Spinal cord (tissue), 10 donors: ENCODE measurements around the gene KLHDC7A. TPM values are rescaled to one million over a fixed set of nuclear protein-coding genes. Genes with fewer than 3 reads are reported as not detected.
"Not testable (repeated sequence)": the region's sequence is repeated elsewhere in the genome, so short reads cannot be mapped to it uniquely, and the experiment has no call there.

Experiments used
- DNase-seq, 6 donors: peaks; one replicate each; pipeline versions ENCODE4 v3.0.0 to v3.0.0-alpha.2; 2013 to 2015; ENCODE audit warnings: low spot score in 6 of 6, low read depth in 4 of 6
- H3K27ac ChIP-seq: one replicate; pipeline ENCODE4 v1.5.1; 2013; ENCODE audit warnings: low read depth, low read length, control low read depth
- H3K27me3 ChIP-seq: one replicate; pipeline ENCODE4 v1.6.1; 2013; ENCODE audit warnings: low read length; ENCODE audit not compliant: control insufficient read depth, insufficient read depth
- H3K36me3 ChIP-seq: one replicate; pipeline ENCODE4 v1.6.1; 2013; ENCODE audit warnings: low read length; ENCODE audit not compliant: control insufficient read depth, insufficient read depth
- H3K4me1 ChIP-seq: one replicate; pipeline ENCODE4 v1.6.1; 2013; ENCODE audit warnings: low read length; ENCODE audit not compliant: control insufficient read depth, insufficient read depth
- H3K4me3 ChIP-seq: one replicate; pipeline ENCODE4 v1.5.1; 2013; ENCODE audit warnings: low read depth, low read length, control low read depth
- H3K9me3 ChIP-seq: one replicate; pipeline ENCODE4 v1.6.1; 2013; ENCODE audit warnings: low read length; ENCODE audit not compliant: control insufficient read depth, insufficient read depth
- WGBS: methylation state at CpG from one replicate; pipeline ENCODE4 v1.1.5; 2013; ENCODE audit warnings: missing lambda C conversion rate; ENCODE audit not compliant: insufficient coverage; 5-methylcytosine and 5-hydroxymethylcytosine counted together
- polyA plus RNA-seq, 2 donors: library from polyadenylated mRNA; unstranded; fragments of 120-200 nt; gene quantifications; one replicate each; pipeline ENCODE4 v1.2.1, GENCODE V29; 2013; ENCODE audit not compliant: insufficient read length in 2 of 2
- total RNA-seq, 2 donors: library from RNA; depleted of rRNA in 1 of 2; stranded (reverse); fragments of 120-200 nt in 1 of 2; fragments of >200 nt in 1 of 2; gene quantifications; one replicate each; pipeline versions ENCODE4 v1.2.3 to v1.2.4, GENCODE V29; 2013 to 2014
- donor health status: healthy.

The KLHDC7A gene
- total and polyA plus RNA-seq, 4 donors, result 0.08 to 5.3 (median 0.35) TPM

DNA sequence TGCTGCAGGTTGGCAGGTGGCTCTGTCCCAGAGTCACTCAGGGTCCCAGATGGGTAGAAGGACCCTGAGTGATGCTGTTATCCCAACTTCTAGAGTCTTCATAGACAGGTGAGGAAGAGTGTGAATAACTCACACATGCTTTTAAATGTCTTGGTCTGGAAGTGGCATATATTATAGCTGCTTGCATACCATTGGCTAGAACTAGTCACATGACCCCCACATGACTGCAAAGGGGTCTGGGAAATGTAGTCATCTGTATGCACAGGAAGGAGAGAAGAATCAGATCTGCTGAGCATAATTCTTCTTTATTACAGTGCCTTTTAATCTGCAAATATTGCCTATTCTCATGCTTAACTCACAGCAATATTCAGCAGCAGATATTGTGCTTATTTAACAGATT lies 28.2 kb upstream of the KLHDC7A start:
- Histone ChIP-seq H3K4me3 (no peak overlapping the region), H3K4me1 (no peaks in the 10 kb centered on the region), H3K9me3 (no peaks in the 10 kb centered on the region), H3K27ac (no peak overlapping the region), H3K36me3 (no peaks in the 10 kb centered on the region), H3K27me3 (no peaks in the 10 kb centered on the region)
- DNase-seq, result peak in 2 of 6 donors; percentile 51 to 78

DNA sequence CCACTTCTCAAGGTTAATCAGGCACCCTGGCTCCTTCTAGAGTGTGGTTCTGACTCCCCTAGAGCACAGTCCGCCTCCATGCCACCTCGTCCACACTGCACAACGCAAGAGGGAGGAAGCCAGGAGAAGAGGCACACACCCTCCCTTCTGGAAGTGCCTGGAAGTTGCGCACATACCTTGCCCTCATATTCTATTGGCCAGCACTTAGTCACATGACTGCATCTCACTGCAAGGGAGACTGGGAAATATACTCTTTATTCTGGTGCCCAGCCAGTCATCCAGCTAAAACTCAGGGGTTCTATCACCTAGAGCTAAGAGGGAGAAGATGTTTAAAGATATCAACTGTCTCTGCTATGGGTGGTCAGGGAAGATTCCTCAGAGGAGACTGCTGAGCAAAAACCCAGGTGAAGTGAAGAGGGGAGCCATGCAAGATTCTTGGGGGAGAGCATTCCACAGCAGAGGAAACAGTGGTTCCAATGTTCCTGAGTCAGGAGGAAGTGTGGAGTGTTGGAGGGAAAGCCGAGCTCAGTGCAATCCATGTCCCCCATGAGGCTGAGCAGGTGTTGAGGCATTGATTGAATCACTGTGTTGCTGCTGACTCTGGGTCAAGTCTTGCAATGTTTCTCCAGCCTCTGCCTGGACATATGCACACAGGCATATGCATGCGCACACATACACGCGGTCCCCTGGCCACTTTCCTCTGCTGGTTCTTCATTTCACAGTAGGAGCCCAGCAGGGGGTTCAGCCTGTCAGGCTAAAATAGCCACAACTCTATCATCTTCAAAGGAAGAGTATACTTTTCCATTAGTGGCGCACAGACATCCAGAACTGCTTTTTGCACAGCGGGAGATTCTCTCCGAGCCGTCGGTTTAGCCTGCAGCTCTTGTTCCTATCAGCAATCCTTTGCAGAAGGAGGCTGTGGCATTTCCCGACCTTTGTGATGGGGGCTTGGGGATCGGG lies 22.3 kb upstream of the KLHDC7A start:
- Histone ChIP-seq H3K36me3 (no peaks in the 10 kb centered on the region), H3K27ac (no peak overlapping the region), H3K27me3 (no peaks in the 10 kb centered on the region), H3K9me3 (no peaks in the 10 kb centered on the region), H3K4me3 (no peak overlapping the region), H3K4me1 (no peaks in the 10 kb centered on the region)
- WGBS, result 48% methylated on average over 14 of the region's 15 CpGs
- peak in 2 of 6 donors; percentile 47 to 53 for DNase-seq

DNA sequence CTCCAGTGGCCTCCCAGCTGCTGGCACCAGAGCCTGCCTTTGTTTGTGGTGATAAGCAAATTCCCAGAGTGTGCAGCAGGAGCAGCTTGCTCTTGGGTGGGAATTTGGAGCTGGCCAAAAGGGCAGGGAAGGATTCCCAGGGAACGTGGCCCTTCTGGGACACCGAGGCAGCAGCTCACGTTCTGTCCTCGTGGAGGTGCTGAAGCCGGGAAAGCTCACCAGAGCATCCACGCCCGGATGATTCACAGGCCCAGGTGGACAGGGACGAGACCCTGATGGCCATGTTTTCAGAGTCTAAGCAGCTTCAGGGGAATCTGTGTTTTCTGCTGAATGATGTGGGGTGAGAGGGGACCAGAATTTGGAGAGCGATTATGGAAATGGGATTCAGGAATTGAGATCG lies 19.1 kb upstream of the KLHDC7A start:
- H3K27me3 ChIP-seq, result no peaks in the 10 kb centered on the region
- no peak overlapping the region for H3K27ac ChIP-seq
- 93% methylated on average over 9 of the region's 10 CpGs for WGBS
- H3K36me3 ChIP-seq, result no peaks in the 10 kb centered on the region
- DNase-seq, result no peak
- H3K4me3 ChIP-seq, result no peak overlapping the region
- no peaks in the 10 kb centered on the region for H3K9me3 ChIP-seq
- H3K4me1 ChIP-seq, result no peaks in the 10 kb centered on the region

DNA sequence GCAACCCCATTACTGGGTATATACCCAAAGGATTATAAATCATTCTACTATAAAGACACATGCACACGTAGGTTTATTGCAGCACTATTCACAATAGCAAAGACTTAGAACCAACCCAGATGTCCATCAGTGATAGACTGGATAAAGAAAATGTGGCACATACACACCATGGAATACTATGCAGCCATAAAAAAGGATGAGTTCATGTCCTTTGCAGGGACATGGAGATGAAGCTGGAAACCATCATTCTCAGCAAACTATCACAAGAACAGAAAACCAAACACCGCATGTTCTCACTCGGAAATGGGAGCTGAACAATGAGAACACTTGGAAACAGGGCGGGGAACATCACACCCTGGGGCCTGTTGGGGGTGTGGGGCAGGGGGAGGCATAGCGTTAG lies 18.2 kb upstream of the KLHDC7A start:
- WGBS, result 100% methylated on average over 1 of the region's 5 CpGs
- H3K27me3 ChIP-seq, DNase-seq, H3K9me3 ChIP-seq, H3K36me3 ChIP-seq, H3K4me1 ChIP-seq, H3K27ac ChIP-seq, H3K4me3 ChIP-seq: not testable (repeated sequence)

DNA sequence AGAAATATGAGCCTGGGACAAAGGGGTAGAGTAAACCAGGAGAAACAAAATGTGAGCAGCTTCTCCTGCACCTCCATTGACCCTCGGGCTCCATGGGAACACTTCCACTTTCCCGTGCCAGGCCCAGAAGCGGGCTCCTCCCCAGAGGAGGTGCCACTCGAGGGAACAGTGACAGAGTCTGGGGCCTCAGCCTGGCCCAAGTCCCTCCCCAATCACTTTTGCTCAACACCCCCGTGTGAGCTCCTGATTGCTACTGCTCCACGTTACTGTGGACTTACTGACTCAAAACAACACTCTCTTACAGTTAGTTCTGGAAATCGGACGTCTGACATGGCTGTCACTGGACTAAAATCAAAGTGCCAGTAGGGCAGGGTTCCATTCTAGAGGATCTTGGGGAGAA lies 17.7 kb upstream of the KLHDC7A start:
- H3K36me3 ChIP-seq, result no peaks in the 10 kb centered on the region
- no peak overlapping the region for H3K4me3 ChIP-seq
- no peak for DNase-seq
- H3K4me1 ChIP-seq, result no peaks in the 10 kb centered on the region
- no peaks in the 10 kb centered on the region for H3K9me3 ChIP-seq
- no peaks in the 10 kb centered on the region for H3K27me3 ChIP-seq
- 69% methylated on average over 5 of the region's 8 CpGs for WGBS
- no peak overlapping the region for H3K27ac ChIP-seq

DNA sequence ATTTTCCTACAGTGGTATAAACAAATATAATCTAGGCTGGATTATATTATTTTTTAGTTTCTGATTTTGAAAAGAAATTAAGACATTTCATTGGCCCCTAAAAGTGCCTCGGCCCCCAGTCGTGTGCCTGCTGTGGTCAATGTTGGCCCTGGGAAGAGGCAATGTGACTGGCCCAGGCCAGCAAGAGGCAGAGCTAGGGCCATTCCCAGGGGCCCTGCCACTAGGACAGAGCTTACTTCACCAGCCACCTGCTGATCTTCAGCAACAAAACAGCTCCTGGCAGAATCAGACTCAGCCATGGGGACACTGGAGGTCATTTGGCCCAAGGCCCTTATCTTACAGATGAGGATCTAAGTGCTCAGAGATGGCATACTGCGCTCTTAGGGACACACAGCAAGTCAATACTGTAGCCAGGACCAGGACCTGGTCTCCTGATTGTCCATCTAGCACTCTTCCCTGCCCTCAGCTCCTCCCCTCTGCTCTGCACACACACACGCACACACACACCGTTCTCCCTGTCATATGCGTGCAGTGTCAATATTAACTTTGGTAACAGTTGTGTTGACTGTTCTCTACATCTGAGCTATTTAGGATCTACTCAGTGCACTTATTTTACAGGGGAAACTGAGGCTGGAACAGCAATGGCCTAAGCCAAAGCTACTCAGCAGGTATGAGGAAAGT lies 16.6 kb upstream of the KLHDC7A start:
- Histone ChIP-seq H3K36me3 (no peaks in the 10 kb centered on the region), H3K9me3 (no peaks in the 10 kb centered on the region), H3K27me3 (no peaks in the 10 kb centered on the region), H3K4me3 (no peak overlapping the region), H3K27ac (no peak overlapping the region), H3K4me1 (no peaks in the 10 kb centered on the region)
- DNase-seq, result no peak
- 89% methylated on average over 6 of the region's 6 CpGs for WGBS

DNA sequence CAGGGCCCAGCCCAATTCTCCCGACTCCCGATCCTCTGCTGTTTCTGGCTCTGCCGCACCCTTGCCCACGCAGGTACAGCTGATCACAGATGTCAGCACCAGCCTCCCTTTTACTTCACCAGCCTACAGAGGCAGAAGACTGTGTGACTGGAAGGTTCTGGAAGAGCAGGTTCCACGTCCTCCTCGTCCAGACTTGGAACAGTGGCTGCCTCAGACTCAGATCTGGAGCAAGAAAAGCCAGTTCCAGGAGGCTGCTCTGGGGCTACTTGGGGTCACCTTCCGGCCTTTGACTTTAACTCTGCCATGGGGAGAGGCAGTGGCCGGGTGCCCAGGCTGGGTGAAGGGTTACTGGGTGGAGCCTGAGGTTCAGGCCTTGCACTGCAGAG lies 16.1 kb upstream of the KLHDC7A start:
- Histone ChIP-seq H3K27me3 (no peaks in the 10 kb centered on the region), H3K27ac (no peak overlapping the region), H3K36me3 (no peaks in the 10 kb centered on the region), H3K4me1 (no peaks in the 10 kb centered on the region), H3K9me3 (no peaks in the 10 kb centered on the region), H3K4me3 (no peak overlapping the region)
- 87% methylated on average over 4 of the region's 8 CpGs for WGBS
- DNase-seq, result no peak

DNA sequence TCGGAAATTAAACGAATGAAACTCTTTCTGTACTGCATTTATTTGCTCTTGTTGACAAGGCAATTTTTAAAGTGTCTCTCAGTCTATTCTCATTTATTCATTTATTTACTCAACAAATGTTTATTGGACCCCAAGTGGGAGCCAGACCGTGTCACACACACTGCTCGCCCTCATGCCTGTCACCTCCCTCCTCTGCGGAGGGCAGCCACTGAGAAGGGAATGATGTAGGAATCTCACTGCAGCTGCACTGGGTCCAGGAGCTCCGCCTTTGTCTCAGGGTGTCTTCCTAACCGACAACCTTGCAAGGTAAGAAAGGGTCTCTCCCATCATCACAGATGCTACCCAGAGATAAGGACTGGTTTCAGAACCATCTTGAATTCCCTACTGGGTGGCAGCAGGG lies 14.1 kb upstream of the KLHDC7A start:
- no peak overlapping the region for H3K4me3 ChIP-seq

DNA sequence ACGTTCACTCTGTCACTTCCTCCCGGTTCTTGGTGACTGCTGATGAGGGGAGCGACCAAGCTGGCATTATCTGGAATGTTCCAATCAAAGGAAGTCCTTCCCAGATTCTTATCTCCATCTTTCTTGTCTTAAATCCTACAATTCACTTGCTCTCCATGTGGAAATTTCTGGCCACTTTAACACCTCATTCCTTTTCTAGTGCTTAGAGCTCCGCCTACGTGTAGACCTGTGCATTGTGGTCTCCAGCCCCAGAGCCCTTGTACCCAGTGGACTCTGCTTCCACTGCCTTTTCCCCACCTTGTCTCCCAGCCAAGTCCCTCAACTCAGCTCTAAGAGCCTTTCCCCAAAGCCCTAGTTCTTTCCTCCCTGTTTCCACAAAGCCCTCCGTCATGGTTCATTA lies 12.2 kb upstream of the KLHDC7A start:
- WGBS, result 77% methylated on average over 5 of the region's 6 CpGs
- H3K36me3 ChIP-seq, result no peaks in the 10 kb centered on the region

More for the DNA sequence above, 14.1 kb upstream of the KLHDC7A start:
- DNase-seq, result no peak
- no peak overlapping the region for H3K27ac ChIP-seq
- no peaks in the 10 kb centered on the region for H3K9me3 ChIP-seq
- H3K36me3 ChIP-seq, result no peaks in the 10 kb centered on the region
- H3K27me3 ChIP-seq, result no peaks in the 10 kb centered on the region
- H3K4me1 ChIP-seq, result no peaks in the 10 kb centered on the region
- WGBS, result 70% methylated on average over 4 of the region's 7 CpGs

DNA sequence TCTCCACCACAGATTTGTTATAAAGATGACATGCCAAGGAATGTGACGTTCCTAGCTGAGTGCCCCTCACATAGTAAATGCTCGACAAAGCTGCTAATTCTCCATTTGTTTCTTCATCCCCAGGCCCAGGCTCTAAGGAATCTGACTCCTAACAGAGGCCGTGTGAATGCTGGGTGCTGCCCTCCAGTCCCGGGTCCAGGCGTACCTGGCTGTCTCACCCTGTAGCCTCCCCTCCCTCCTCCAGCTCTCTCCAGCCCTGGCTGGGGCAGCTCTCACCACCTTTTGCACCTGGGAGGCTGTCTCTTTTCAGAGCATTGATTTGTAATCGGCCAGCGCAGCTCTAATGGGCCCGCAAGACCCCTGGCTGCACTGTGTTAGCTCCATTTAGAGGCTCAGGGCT lies 11.2 kb upstream of the KLHDC7A start:
- Histone ChIP-seq H3K36me3 (no peaks in the 10 kb centered on the region), H3K4me3 (no peak overlapping the region), H3K9me3 (no peaks in the 10 kb centered on the region), H3K27me3 (no peaks in the 10 kb centered on the region), H3K27ac (no peak overlapping the region), H3K4me1 (peaks cover under 1% of the 10 kb centered on the region)
- 73% methylated on average over 8 of the region's 8 CpGs for whole genome bisulfite sequencing
- DNase-seq, result no peak

More for the DNA sequence above, 12.2 kb upstream of the KLHDC7A start:
- Histone ChIP-seq H3K4me3 (no peak overlapping the region), H3K27me3 (no peaks in the 10 kb centered on the region), H3K4me1 (no peaks in the 10 kb centered on the region), H3K9me3 (no peaks in the 10 kb centered on the region), H3K27ac (no peak overlapping the region)
- no peak for DNase-seq
